GM19395 (cell line): ENCODE data around the gene APOA4.
"Not testable (repeated sequence)": the region's sequence is repeated elsewhere in the genome, so short reads cannot be mapped to it uniquely, and the experiment has no call there.

Experiments used
- ATAC-seq: cut with Tn5 transposase; IDR thresholded peaks from one replicate; pipeline ENCODE4 v1.9.1; 2021; ENCODE audit warnings: mild to moderate bottlenecking, moderate library complexity; ENCODE audit not compliant: unreplicated experiment

APOA4 gene

DNA sequence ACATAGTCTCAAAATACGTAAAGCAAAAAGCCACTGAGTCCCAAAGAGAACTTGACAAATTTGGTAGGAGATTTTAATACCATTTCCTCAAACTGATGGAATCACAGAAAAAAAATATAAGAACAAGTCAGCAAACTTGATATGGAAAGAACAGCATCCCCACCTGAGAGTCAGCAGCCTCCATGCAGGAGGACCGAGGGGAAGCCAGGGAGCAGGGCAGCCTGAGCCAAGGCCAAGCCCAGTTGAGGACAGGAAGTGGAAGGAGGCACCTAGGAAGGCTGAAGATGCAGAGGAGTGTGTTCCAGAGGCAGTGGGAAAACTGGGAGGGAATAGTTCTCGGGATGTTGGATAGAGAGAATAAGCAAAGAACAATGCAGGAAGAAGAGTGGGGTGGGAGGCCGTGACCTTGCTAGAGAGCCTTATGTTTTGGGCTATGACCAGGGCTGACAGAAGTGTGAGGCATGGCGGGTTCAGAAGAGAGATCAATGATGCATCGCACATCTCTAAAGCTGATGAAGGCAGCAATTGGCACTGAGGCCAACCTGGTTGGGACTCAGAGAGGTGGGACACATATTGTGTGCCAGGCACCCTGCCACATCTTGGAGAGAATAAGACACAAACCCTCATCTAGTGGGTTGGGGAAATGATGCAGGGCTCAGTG, 15.4 kb downstream of the APOA4 start:
- no peak for ATAC-seq

DNA sequence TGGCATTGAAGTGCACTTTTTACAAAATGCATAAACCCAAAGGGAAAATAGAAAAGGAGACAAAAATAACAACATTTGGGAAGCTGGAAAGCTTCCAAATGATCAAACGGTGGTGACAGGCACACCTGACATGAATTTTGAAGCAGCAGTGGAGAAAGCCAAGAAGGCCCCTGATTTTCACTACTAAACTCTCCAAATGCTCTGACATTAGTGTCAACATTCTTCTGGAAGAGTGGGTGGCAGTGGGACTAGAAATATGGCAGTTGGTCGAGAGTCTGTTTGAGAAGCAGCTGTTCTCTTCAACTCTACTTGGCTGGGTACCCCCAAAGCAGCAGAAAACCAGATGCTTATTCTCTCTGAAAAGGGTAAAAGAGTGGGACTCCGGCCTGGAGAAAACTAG, 19.1 kb downstream of the APOA4 start:
- ATAC-seq: no peak

DNA sequence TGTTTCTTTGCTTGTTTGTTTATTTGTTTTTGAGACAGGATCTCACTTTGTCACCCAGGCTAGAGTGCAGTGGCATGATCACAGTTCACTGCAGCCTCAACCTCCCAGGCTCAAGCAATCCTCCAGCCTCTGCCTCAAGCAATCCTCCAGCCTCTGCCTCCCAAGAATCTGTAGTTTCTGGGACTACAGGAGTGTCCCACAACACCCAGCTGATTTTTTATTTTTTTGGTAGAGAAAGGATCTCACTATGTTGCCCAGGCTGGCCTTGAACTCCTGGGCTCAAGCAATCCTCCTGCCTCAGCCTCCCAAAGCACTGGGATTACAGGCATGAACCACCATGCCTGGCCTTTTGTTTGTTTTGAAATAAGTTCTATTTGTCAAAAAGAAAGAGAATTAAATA, 21.4 kb downstream of the APOA4 start:
- ATAC-seq: not testable (repeated sequence)

DNA sequence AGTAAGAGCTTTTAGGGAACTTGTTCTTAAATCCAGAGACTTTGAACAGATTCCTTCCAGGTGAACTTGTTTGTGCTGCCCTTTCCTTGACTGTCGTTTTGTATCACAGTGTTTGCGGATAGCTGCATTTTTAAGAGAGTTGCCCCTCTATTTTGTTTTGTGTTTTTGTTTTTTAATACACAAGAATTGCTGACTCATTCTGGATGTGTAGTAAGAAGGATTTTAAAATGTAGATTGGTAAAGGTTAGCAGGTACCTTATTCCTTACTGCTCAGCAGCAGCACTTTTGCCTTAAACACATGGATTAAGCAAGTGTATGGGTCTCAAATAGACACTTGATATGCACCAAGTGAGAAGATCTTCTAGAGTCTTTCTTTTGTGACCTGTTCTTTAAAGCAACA, 22.5 kb downstream of the APOA4 start:
- ATAC-seq: no peak

DNA sequence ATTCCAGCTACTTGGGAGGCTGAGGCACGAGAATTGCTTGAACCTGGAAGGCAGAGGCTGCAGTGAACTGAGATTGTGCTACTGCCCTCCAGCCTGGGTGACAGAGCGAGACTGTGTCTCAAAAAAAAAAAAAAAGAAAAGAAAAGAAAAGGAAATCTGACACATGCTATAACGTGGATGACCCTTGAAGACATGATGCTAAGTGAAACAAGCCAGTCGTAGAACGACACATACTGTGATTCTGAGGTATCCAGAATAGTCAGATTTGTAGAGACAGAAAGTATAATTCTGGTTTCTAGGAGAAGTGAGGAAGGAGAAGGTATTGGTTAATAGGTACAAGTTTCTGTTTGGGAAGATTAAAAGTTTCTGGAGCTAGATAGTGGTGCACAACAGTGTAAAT, 24.7 kb downstream of the APOA4 start:
- no peak for ATAC-seq

DNA sequence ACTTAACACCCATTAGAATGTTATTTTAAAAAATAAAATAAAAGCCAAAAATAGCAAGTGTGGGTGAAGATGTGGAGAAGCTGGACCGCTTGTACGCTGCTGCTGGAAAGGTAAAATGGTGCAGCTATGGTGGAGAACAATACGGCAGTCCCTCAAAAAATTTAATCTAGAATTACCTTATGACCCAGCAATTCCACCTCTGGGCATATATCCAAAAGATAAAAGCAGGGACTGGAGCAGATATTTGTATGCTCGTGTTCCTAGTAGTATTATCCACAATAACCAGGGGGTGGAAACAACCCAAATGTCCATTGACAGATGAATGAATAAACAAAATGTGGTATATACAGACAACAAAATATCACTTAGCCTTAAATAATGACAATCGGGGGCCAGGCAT, 25.3 kb downstream of the APOA4 start:
- no peak for ATAC-seq

DNA sequence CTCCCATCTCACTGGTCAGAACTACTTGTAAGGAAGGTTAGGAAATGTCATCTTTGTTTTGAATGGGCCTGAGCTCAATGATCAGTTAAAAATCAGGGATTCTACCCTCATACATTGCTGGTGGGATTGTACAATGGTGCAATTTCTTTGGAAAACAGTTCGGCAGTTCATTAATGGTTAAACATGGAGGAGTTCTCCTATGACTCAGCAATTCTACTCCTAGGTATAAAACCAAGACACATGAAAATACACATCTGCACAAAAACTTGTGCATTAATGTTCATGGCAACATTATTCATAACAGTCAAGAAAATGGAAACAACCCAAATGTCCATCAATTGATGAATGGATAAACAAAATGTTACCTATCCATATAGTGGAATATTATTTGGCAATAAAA, 26.6 kb downstream of the APOA4 start:
- no peak for ATAC-seq

DNA sequence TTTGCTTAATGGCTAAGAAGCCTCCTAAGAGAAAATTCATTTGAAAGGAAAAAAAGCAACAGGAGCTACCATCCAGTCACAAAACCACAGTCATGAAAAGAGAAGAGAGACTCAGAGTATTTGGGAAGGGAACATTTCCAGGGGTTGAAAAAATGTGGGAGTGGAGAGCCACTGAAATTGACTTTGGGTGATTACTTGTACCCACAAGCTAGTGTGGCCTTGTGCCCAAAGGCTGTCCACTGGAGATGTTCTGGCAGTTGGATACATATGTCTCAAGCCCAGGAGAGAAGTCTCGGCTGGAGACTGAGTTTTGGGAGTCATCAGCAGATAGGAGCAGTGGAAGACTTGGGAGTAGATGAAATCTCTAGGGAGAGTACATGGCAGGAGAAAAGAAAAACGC, 28.3 kb downstream of the APOA4 start:
- no peak for ATAC-seq

DNA sequence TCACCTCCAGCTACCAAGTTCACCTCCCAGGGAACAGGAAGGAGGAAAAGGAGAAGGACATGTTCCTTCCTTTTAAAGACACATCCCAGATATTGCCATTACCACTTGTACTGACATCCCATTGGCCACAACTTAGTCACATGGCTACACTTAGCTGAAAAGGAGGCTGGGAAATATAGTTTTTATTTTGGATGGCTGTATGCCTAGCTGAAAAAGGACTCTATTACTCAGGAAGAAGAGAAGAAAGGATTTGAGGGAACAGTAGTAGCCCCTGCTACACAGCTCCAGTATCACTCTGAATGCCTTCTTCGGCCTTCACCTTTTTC, 29.4 kb downstream of the APOA4 start:
- no peak for ATAC-seq

DNA sequence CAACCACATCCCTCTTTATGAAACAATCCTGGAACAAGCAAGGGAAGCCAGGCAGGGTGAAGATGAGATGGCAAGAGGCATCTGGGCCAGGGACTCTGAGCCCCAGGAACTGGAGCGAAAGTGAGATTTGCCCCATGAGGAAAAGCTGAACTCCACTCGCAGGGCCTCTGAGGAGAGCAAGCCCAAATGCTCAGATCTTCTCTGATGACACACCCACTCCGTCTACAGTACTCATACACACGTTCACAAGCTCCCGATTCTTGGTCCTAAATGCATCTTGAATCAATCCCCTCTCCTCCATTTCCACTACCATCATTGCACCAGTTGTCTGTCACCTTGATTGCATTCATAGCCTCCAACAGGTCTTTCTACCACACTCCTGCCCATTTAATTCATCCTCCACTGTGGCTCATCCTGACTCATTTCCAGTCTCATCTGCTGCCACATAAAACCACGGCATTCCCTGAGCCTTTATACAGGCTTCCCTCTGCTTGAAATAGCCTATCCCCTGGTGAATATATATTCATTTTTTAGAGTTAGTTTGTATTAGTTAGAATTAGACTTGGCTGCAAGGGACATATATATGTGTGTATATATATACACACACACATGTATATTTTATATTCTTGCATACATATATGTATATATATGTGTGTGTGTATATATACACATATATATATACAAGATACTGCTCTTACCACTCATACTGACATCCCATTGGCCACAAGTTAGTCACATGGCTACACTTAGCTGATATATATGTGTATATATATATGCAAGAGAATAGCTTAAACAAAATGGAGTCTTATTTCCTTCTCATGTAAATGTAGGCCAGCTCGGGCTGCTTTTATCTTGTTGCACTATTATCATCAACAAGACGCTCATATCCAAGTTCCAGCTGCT, 30.0 kb downstream of the APOA4 start:
- ATAC-seq: no peak

DNA sequence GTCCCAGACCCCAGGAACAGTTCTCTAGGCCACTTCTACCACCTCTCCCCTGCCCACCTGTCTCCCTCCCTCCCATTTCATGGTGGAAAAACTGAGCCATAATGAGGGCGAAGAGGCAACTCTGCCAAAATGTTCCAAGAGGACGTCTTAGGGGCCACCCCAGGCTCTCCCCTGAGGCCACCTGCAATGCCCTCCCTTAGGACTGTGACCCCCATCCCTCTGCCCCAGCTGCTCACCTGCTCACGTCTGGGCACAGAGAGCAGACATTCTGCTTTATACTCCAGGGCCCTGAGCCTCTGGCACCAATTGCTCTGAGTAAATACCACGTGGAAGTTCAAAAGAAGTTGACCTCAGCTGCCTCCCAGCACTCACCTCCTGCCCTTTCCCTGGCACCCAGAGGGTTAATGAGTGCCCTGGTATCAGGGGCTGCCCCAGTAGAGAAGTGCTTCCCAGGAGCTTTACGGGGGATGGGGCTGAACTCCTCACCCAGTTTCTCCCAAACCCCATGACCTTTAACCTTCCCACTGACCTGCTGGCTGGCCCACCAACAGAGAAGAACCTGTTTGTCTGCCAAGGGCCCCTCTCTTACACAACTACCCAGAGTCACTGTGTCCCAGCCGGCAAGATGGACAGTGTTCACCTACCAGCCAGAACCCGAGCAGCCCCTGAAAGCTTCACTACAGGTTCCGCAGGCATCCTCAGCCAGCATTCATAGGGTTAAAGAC, 30.8 kb downstream of the APOA4 start:
- no peak for ATAC-seq

DNA sequence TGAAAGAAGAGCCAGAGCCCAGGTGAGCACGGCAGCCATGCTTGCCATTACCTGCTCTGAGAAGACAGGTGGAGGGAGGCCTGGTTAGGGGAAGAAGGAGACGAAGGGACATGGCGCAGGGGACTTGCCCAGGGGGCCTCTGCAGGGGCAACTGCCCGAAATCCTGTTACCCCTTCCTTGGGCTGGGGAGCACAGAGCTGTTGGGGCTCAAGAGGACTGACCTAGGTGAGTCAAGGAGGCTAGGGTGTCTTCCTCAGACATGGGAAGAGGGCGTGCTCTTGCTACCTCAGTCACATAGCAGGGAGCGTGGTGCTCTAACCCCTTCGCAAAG, 31.3 kb downstream of the APOA4 start, which contains the start of gene APOA5:
Gene APOA5, minus strand, starts transcription at position 67 of the 331 bp plus-strand sequence. Its CDS starts 19 bp downstream, at position 48.
- ATAC-seq: no peak

DNA sequence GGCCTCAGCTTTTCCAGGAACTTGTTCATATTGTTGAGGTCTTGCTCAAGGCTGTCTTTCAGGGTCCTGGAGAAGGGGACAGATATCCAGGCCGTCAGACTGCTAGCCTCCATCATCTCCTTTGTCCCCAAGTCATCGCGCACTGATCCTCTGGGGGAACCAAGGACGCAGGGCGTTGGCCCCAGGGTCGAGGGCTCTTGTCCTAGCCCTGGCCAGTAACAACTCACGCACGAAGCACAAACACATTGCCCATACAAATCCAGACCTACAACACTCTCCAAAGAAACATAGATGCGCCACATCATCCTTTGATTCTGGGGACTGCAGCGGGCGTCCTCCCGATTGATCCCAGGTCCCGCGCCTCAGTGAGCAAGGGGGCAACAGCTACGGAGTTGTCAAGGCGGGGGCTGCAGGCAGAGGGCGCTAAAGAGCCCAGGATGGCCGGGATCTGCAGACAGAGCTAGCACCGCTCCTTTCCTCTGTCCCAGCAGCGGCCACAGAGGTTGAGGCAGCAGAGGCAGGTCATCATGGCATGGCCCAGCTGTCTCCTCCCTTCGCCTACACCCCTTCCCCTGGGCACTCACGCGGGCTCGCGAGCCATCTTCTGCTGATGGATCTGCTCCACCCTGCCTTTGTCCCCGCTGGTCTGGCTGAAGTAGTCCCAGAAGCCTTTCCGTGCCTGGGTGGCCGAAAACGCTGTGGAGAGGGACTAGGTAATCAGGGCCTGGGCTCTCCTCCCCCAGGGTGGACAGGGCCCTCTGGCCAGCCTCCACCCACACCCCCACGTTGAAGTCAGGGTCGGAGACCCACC, 31.9 kb downstream of the APOA4 start:
- ATAC-seq: no peak

DNA sequence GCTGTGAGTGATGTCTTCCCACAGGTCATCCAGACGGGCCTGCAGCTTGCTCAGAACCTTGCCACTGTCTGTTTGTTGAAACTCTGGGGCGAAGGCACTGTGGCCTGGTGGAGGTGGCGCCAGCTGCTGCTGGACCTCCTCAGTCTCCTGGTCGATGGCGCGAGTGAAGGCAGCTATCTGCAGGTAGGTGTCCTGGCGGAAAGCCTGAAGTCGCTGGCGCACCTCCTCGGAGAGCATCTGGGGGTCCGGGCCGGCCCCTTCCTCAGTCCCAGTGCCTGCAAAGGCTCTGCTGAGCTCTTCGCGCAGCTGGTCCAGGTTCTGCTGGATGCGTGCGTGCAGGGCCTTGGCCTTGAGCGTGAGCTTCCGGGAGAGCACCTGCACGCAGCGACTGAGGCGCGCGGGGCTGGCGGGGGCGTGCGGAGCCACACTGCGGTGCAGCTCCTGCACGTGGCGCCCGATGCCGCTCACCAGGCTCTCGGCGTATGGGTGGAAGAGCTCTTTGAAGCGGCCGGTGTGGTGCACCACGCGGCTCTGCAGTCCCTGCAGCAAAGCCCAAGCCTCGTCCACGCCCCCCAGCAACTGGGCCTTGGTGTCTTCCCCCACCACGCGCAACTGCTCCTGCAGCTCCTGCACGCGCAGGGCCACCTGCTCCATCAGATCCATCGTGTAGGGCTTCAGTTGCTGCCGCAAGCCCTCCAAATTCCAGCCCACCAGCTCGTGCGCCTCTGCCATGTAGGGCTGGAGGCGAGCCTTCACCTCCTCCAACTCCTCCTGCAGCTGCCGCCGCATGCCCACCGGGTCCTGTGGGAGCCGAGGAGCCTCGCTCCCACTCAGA, 32.7 kb downstream of the APOA4 start:
- no peak for ATAC-seq

DNA sequence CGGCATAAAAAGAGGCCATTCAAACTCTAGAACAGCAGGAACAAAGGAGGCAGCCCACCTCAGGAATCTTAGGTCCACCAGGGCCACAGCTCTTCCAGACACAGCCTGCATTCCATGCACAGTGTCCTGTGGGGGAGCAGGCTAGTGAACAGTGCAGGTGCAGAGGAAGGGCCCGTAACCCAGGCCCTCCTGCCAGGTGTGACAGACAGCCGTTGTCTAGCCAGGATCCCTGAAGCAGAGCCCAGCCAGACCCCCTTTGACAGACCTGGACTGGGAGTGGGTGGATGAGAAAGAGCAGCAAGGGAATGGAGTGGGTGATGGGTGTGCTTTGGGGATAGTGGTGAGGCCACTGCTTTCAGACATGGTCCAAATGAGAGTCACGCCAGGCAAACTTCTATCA, 34.1 kb downstream of the APOA4 start:
- no peak for ATAC-seq

DNA sequence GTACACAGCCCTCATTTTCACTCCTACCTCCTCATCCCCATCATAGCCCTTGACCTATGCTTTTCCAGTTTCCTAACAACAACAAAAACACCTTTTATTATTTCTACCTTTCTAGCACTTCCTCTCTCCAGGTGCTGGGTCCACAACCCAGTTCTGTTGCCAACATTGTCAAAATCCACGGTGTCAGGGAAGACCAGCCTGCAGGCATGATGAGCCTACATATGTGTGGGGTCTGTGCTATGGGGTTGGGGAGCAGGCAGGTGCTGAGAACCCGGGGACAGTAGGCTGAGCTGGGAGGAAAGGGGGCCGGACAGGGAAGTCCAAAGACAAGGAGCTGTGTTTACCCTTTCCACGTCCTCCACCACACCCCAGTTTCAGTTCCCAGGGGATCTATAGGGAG, 34.6 kb downstream of the APOA4 start:
- no peak for ATAC-seq

DNA sequence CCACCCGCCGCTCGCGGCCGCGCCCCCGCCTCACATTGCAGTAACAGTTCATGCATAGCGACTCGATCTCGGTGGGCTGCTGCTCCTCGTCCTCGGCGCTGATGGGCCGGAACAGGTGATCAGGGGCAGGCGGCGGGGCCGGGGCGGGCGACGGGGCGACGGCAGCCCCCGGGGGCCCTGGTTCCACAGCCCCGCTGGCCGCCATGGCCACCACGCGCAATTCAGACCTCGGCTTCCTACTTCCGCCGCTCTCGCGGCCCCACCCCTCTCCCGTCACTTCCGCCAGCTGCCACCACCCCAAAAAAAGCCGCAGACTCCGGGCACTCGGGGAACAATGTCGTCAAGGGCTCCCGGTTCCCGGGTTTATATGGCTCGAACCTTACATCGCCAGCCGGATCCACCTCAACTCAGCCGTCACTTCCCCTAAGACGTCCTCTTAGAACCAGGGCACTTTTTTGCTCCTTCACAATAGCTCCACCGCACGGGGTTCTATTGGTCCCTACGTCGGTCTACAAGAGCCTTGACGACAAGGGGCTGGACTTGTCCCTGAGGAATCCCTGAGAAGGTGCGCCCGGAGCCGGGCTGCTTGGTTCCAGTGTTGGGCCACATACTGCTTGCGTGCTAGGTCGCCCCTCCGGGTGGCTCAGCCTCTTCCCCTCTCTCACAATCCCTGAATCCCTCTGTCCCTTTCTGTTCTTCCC, 35.2 kb downstream of the APOA4 start, which contains the start of gene ZPR1:
Gene ZPR1, minus strand, starts transcription at position 238 of the 701 bp plus-strand sequence. Its CDS starts 33 bp downstream, at position 205.
- ATAC-seq: peak; percentile 93

DNA sequence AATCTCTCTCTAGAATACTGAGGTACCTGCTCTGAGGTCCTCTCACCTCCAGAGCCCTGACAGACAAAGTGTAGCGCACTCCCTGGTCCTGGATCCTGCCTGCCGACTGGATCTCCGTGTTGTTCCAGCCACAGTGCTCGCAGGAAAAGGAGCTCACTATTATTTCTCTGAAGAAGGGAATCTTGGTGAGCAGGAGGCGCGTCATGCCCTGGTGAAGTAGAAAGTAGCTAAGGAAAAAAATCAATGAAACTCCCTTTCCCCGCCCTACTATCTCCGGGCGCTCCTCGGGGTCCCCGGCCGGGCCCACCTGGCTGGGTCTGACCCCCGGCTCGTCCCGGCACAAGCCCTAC, 35.7 kb downstream of the APOA4 start:
- ATAC-seq: no peak

DNA sequence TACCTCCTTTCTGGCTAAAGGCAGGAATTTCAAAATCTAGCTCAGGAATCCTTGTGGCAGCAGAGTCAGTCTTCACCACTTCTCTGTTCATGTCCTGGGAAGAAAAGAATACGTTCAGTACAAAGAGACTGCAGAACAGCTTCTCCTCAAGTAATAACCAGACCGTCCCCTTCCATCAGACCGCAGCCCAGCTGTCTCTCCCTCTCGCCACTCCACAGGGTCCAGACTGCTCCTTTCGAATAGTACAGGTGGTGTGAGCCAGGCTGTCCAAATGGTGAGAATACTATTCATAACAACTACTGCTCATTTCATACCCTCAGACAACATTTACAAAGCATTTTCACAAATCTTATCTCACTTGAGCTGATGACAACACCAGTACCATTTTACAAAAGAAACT, 36.1 kb downstream of the APOA4 start:
- ATAC-seq: no peak

DNA sequence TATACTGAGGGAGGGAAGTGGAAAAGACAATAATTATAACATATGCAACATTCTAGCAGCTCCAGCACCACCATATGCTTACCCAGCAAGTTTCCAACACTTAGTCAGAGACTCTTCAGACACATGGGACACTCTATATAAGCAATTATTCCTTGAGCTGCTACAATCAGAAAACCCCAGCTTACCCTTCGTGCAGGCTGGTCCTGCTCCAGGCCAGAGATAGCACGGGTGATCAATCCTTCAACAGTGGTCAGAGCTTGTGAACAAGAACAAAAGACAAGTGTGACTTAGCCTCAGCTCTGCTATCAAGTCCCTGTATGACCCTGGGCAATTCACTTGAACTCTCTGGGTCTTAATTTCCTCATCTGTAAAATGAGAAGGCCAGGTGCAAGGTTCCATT, 36.8 kb downstream of the APOA4 start:
- no peak for ATAC-seq
